CD14-positive monocyte (primary cell): ENCODE results near the gene RALY. TPM values are rescaled to one million over a fixed set of nuclear protein-coding genes. Genes with fewer than 3 reads are reported as not detected.
A peak's percentile ranks its signal among the peaks of the same experiment; 100 is the strongest.

Experiments
- DNase-seq, 3 donors: peaks; one replicate each; pipeline ENCODE4 v3.0.0-alpha.2; 2011 to 2022
- H2AFZ ChIP-seq: 2 replicates; pipeline ENCODE4 v1.6.0; 2012; ENCODE audit warnings: mild to moderate bottlenecking, low read depth, low read length, inconsistent platforms; ENCODE audit not compliant: insufficient read depth, poor library complexity, severe bottlenecking
- H3K27ac ChIP-seq, 2 donors: 1 replicate in 1 of 2; 2 replicates in 1 of 2; pipeline ENCODE4 v1.5.1; 2012 to 2013; ENCODE audit warnings: low read length in 2 of 2, control low read depth in 1 of 2, inconsistent platforms in 1 of 2, low read depth in 1 of 2, mild to moderate bottlenecking in 1 of 2
- H3K27me3 ChIP-seq, 2 donors: one replicate each; pipeline versions ENCODE4 v1.6.0 to v1.6.1; 2011 to 2013; ENCODE audit warnings: low read length in 2 of 2; ENCODE audit not compliant: control insufficient read depth in 2 of 2, insufficient read depth in 2 of 2
- H3K36me3 ChIP-seq, 2 donors: replicated peaks in 1 of 2; 1 replicate in 1 of 2; 2 replicates in 1 of 2; pipeline versions ENCODE4 v1.5.1 to v1.6.1; 2012 to 2013; ENCODE audit warnings: low read length in 2 of 2, control low read depth in 1 of 2, inconsistent platforms in 1 of 2, mild to moderate bottlenecking in 1 of 2; ENCODE audit not compliant: insufficient read depth in 2 of 2, control insufficient read depth in 1 of 2
- H3K4me1 ChIP-seq, 2 donors: 1 replicate in 1 of 2; 2 replicates in 1 of 2; pipeline versions ENCODE4 v1.5.1 to v1.6.1; 2012 to 2013; ENCODE audit warnings: low read length in 2 of 2, control low read depth in 1 of 2, inconsistent platforms in 1 of 2, mild to moderate bottlenecking in 1 of 2, moderate library complexity in 1 of 2; ENCODE audit not compliant: insufficient read depth in 2 of 2, control insufficient read depth in 1 of 2
- H3K4me2 ChIP-seq: replicated peaks from 2 replicates; pipeline ENCODE3; 2012; ENCODE audit warnings: low read length, moderate library complexity, mild to moderate bottlenecking; ENCODE audit not compliant: poor library complexity, severe bottlenecking; ENCODE audit errors: extremely low read depth
- H3K4me3 ChIP-seq, 3 experiments: fragments of 200-600 bp in 1 of 3; sonication (generic) in 1 of 3; replicated peaks in 1 of 3; 1 replicate in 2 of 3; 2 replicates in 1 of 3; pipeline ENCODE4 v1.5.1; 2011 to 2013; ENCODE audit warnings: low read length in 3 of 3, mild to moderate bottlenecking in 3 of 3, control low read depth in 2 of 3, low read depth in 2 of 3, inconsistent platforms in 1 of 3, moderate library complexity in 1 of 3
- H3K79me2 ChIP-seq: 2 replicates; pipeline ENCODE4 v1.6.0; 2012; ENCODE audit warnings: mild to moderate bottlenecking, control low read depth, inconsistent platforms, low read length, moderate library complexity; ENCODE audit not compliant: insufficient read depth
- H3K9ac ChIP-seq: 2 replicates; pipeline ENCODE4 v1.6.0; 2017; ENCODE audit warnings: low read length, mild to moderate bottlenecking; ENCODE audit not compliant: insufficient read depth, poor library complexity, severe bottlenecking
- H3K9me3 ChIP-seq, 2 donors: replicated peaks in 1 of 2; 1 replicate in 1 of 2; 2 replicates in 1 of 2; pipeline versions ENCODE4 v1.5.1 to v1.6.1; 2012 to 2013; ENCODE audit warnings: low read length in 2 of 2, control low read depth in 1 of 2; ENCODE audit not compliant: control insufficient read depth in 1 of 2, insufficient read depth in 1 of 2
- H4K20me1 ChIP-seq: 2 replicates; pipeline ENCODE4 v1.6.0; 2012; ENCODE audit warnings: mild to moderate bottlenecking, low read length, control low read depth, moderate library complexity; ENCODE audit not compliant: insufficient read depth
- H3K27ac Mint-ChIP-seq, 7 donors: one replicate each; pipeline ENCODE4 v1.8.0; 2020; ENCODE audit warnings: mild to moderate bottlenecking in 7 of 7, mixed read lengths in 7 of 7, moderate library complexity in 6 of 7, inconsistent platforms in 2 of 7
- H3K27me3 Mint-ChIP-seq, 3 donors: one replicate each; pipeline ENCODE4 v1.8.0; 2021 to 2022; ENCODE audit warnings: low read depth in 3 of 3, mild to moderate bottlenecking in 3 of 3, mixed read lengths in 3 of 3, moderate library complexity in 3 of 3, inconsistent platforms in 1 of 3
- H3K36me3 Mint-ChIP-seq, 2 donors: one replicate each; pipeline ENCODE4 v1.8.0; 2020; ENCODE audit warnings: mixed read lengths in 2 of 2, inconsistent platforms in 1 of 2, mild to moderate bottlenecking in 1 of 2
- H3K4me1 Mint-ChIP-seq: one replicate; pipeline ENCODE4 v1.8.0; 2020; ENCODE audit warnings: mild to moderate bottlenecking, mixed read lengths
- H3K4me3 Mint-ChIP-seq, 2 donors: one replicate each; pipeline ENCODE4 v1.8.0; 2020; ENCODE audit warnings: mild to moderate bottlenecking in 2 of 2, mixed read lengths in 2 of 2, moderate library complexity in 1 of 2
- H3K9me3 Mint-ChIP-seq, 7 donors: one replicate each; pipeline ENCODE4 v1.8.0; 2020 to 2022; ENCODE audit warnings: mixed read lengths in 7 of 7, mild to moderate bottlenecking in 6 of 7, moderate library complexity in 6 of 7, inconsistent platforms in 2 of 7
- CTCF ChIP-seq: fragments of 200-600 bp; IDR thresholded peaks from one replicate; pipeline ENCODE4 v1.8.0; 2022; ENCODE audit warnings: antibody characterized with exemption, mild to moderate bottlenecking
- WGBS: methylation state at CpG from one replicate; pipeline ENCODE4 v1.1.5; 2013; ENCODE audit warnings: missing lambda C conversion rate; ENCODE audit not compliant: insufficient coverage; 5-methylcytosine and 5-hydroxymethylcytosine counted together
- intact Hi-C, 2 donors: fragments of 100-400 bp; cut with micrococcal nuclease; formaldehyde crosslinking; loops; one replicate each; pipeline versions ENCODE4 v1.15.0 to v1.15.1; 2023
- polyA plus RNA-seq, 3 donors: library from polyadenylated mRNA; depleted of rRNA in 1 of 3; unstranded in 2 of 3; stranded (reverse) in 1 of 3; fragments of 300-500 nt in 2 of 3; fragments of >200 nt in 1 of 3; fragmentation: Illumina TruSeq in 2 of 3; gene quantifications; 1 replicate in 2 of 3; 2 replicates in 1 of 3; pipeline ENCODE4 v1.2.3, GENCODE V29; 2012 to 2021

Gene RALY
- polyA plus RNA-seq, 3 donors: 88.4 to 154 (median 152) TPM

- 100% methylated on average over 2 of the region's 5 CpGs for WGBS
- Histone ChIP-seq H3K4me2 (no peak overlapping the region), H3K79me2 (peaks cover 100% of the 10 kb centered on the region), H3K9me3 (no peaks in the 10 kb centered on the region), H3K4me1 (peaks cover 0 to 5% of the 10 kb centered on the region in 2 donors), H3K4me3 (no peak overlapping the region), H4K20me1 (peaks cover 100% of the 10 kb centered on the region), H3K9ac (no peak overlapping the region), H3K36me3 (peaks cover 4 to 56% of the 10 kb centered on the region in 2 donors), H2AFZ (no peak overlapping the region), H3K27me3 (no peaks in the 10 kb centered on the region), H3K27ac (peak overlapping the region in 1 of 2 donors; percentile 0)
- peaks cover 15 to 35% of the 10 kb centered on the region in 2 donors for H3K36me3 Mint-ChIP-seq
- DNase-seq: no peak
- peaks cover 36% of the 10 kb centered on the region for H3K4me1 Mint-ChIP-seq
- no peaks in the 10 kb centered on the region for H3K27me3 Mint-ChIP-seq
- peak overlapping the region in 1 of 7 donors; percentile 29 for H3K27ac Mint-ChIP-seq
- H3K9me3 Mint-ChIP-seq: no peaks in the 10 kb centered on the region
- intact Hi-C loops: no loop called here
- no peak for TF ChIP-seq CTCF
- no peak overlapping the region for H3K4me3 Mint-ChIP-seq
Measured at GRCh38 chr20:34045930-34046725, 52.4 kb downstream of the RALY start.

GRCh38 chr20:34047010-34047687, 53.4 kb downstream of the RALY start:
- Mint-ChIP-seq H3K27ac (peak overlapping the region in 4 of 7 donors; percentile 4 to 61 (median 46)), H3K27me3 (no peaks in the 10 kb centered on the region), H3K36me3 (peaks cover 14 to 30% of the 10 kb centered on the region in 2 donors), H3K4me1 (peaks cover 38% of the 10 kb centered on the region), H3K4me3 (no peak overlapping the region), H3K9me3 (no peaks in the 10 kb centered on the region)
- no peak overlapping the region for H3K4me3 ChIP-seq
- peaks cover 100% of the 10 kb centered on the region for H3K79me2 ChIP-seq
- H3K9ac ChIP-seq: no peak overlapping the region
- DNase-seq: no peak
- no peak overlapping the region for H2AFZ ChIP-seq
- no peak overlapping the region for H3K27ac ChIP-seq
- 100% methylated on average over 4 of the region's 7 CpGs for WGBS
- no peak overlapping the region for H3K4me2 ChIP-seq
- peaks cover 0 to 5% of the 10 kb centered on the region in 2 donors for H3K4me1 ChIP-seq
- H4K20me1 ChIP-seq: peaks cover 100% of the 10 kb centered on the region
- intact Hi-C loops: no loop called here
- TF ChIP-seq CTCF: no peak
- H3K36me3 ChIP-seq: peaks cover 4 to 46% of the 10 kb centered on the region in 2 donors
- no peaks in the 10 kb centered on the region for H3K27me3 ChIP-seq
- no peaks in the 10 kb centered on the region for H3K9me3 ChIP-seq
